Fibroblast of the aortic adventitia (primary cell): ENCODE data around the gene KLF5. TPM values are rescaled to one million over a fixed set of nuclear protein-coding genes. Genes with fewer than 3 reads are reported as not detected.
"Not testable (repeated sequence)": the region's sequence is repeated elsewhere in the genome, so short reads cannot be mapped to it uniquely, and the experiment has no call there.

Experiments used
- DNase-seq: peaks from one replicate; pipeline ENCODE4 v3.0.0-alpha.2; 2010; ENCODE audit warnings: low read depth
- H3K4me3 ChIP-seq: 2 replicates; pipeline ENCODE4 v1.5.1; 2011; ENCODE audit warnings: low read depth, mild to moderate bottlenecking, control low read depth, low read length, moderate library complexity
- CTCF ChIP-seq: IDR thresholded peaks from 2 replicates; pipeline ENCODE4 v1.5.1; 2011; ENCODE audit warnings: mild to moderate bottlenecking, low read length, control low read depth, inconsistent platforms; ENCODE audit not compliant: insufficient read depth
- total RNA-seq: library from RNA; depleted of rRNA; stranded (reverse); fragments of >200 nt; gene quantifications from 2 replicates; pipeline ENCODE4 v1.2.3, GENCODE V29; 2012; ENCODE audit warnings: low replicate concordance

The KLF5 gene
- total RNA-seq, 1 donor, result 4.5 TPM

GRCh38 chr13:73090116-73090822 lies 31.5 kb downstream of the KLF5 start:
- peak; percentile 69 for DNase-seq
- H3K4me3 ChIP-seq, result no peak overlapping the region
- no peak for TF ChIP-seq CTCF

GRCh38 chr13:73090823-73091187 lies 32.0 kb downstream of the KLF5 start:
- TF ChIP-seq CTCF, result no peak
- no peak for DNase-seq
- H3K4me3 ChIP-seq, result no peak overlapping the region

- no peak overlapping the region for H3K4me3 ChIP-seq
- no peak for TF ChIP-seq CTCF
- no peak for DNase-seq
Observed at GRCh38 chr13:73092829-73093228, 34.0 kb downstream of the KLF5 start.

GRCh38 chr13:73096173-73096572 lies 37.4 kb downstream of the KLF5 start:
- no peak for TF ChIP-seq CTCF
- no peak overlapping the region for H3K4me3 ChIP-seq
- DNase-seq, result no peak

GRCh38 chr13:73096638-73097037 lies 37.8 kb downstream of the KLF5 start:
- DNase-seq, result no peak
- H3K4me3 ChIP-seq, result no peak overlapping the region
- TF ChIP-seq CTCF, result no peak

GRCh38 chr13:73100781-73101180 lies 42.0 kb downstream of the KLF5 start:
- not testable (repeated sequence) for DNase-seq, H3K4me3 ChIP-seq

GRCh38 chr13:73101351-73102007 lies 42.7 kb downstream of the KLF5 start:
- no peak for DNase-seq
- H3K4me3 ChIP-seq, result no peak overlapping the region
- no peak for TF ChIP-seq CTCF
